CD4-positive, alpha-beta T cell treated with Interleukin-17A for 1 hour (primary cell): Measurements from ENCODE around the gene ACTL7A.

Experiments
- DNase-seq: peaks from one replicate; pipeline ENCODE4 v3.0.0-alpha.2; 2020

Gene ACTL7A

GRCh38 chr9:108851138-108851537 is 10.9 kb upstream of the ACTL7A start:
- no peak for DNase-seq

GRCh38 chr9:108852079-108852478 is 10.0 kb upstream of the ACTL7A start:
- no peak for DNase-seq

GRCh38 chr9:108854094-108854493 is 8.0 kb upstream of the ACTL7A start:
- DNase-seq = no peak

DNA sequence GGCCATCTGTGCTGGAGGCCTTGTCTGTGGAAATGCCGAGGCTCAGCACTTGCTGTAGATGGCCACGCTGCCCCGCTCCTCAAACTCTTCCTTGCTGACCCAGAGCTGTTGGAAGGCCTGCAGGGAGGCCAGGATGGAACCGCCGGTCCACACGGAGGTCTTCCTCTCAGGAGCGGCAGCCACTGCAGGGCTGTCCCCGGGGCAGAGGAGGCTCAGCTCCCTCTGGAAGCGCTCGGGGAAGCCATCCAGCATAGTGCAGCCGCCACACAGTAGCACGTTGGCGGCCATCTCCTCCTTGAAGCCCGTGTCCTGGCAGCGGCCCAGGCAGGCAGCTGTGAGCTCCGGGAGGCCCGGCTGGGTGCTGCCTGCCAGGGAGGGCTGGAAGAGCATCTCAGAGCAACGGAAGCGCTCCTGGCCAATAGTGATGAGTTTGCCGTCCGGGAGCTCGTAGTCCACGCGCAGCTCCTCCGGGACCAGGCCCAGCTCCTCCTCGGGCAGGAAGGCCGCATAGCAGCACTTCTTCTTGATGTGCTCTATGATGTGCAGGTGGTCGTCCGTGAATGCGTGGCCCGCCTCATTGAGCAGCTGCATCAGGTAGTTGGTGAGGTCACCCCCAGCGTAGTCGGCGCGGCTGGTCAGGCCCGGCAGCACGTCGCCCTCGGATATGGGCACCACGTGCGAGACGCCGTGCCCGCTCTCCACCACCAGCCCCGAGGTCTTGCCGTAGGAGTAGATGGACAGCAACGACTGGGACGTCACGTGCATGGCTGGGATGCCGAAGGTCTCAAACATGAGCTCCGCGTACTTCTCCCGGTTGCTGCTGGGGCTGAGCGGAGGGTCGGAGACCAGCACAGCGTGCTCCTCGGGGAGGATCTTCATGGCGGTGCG is 7.2 kb upstream of the ACTL7A start:
- DNase-seq = no peak

- DNase-seq = no peak
These were observed 6.6 kb upstream of the ACTL7A start for GRCh38 chr9:108855529-108855886.

DNA sequence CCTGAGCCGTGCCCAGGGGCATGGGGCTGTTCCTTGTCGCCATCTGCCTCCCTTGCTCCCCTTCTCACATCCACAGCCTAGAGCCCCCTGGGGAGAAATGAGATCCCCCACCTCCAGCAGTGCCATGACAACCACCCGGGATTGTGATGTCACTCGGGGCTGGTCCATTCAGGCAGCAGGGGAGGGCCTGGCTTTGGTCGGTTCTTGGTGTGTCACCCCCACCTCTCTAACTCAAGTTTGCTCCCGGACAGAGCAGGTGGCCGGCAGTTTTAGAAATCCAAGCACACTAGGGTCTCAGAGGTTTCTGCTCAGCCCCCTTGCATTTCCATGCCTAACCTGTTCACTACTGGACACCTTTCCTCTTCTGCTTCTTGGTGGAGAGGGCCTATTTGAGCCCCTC is 6.2 kb upstream of the ACTL7A start, which contains the start of gene ACTL7B:
Gene ACTL7B (minus strand): TSS at position 99 of the 400 bp plus-strand sequence. CDS start 56 bp downstream, at position 43.
- no peak for DNase-seq

GRCh38 chr9:108857572-108857971 is 4.5 kb upstream of the ACTL7A start:
- no peak for DNase-seq

DNA sequence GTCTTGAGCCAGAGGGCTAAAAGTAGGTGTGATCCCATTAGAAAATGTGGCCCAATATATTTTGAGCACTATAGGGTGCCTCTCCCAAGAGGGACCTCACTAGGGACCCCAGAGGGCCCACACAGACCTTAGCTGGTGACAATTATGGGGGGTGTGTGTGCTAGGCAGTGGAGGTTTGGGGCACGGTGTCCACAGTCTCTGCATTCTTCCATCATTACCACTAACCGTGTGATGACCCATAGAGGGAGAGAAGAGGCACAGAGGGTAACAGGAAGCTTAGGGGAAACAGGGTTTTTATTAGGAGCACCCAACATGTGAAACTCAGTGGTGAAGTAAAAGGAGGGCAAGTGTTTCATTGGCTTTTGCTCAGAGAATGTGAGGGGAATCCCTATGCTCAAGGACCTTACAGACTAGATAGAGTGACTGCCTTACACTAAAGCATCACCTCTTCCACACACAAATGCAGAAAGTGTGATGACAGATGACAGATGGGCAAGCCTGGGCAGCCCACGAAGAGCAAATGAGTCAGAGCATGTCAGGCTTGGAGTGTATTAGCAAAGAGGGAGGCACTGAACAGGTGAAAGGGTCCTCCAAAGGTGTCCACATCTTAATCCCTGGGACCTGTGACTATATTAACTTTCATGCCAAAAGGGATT is 2.5 kb upstream of the ACTL7A start:
- no peak for DNase-seq

GRCh38 chr9:108860354-108860753 is 1.7 kb upstream of the ACTL7A start:
- DNase-seq = no peak

- DNase-seq = no peak
These were observed 1.3 kb upstream of the ACTL7A start for GRCh38 chr9:108860764-108861163.

GRCh38 chr9:108861464-108861863 is 602 bp upstream of the ACTL7A start:
- no peak for DNase-seq

DNA sequence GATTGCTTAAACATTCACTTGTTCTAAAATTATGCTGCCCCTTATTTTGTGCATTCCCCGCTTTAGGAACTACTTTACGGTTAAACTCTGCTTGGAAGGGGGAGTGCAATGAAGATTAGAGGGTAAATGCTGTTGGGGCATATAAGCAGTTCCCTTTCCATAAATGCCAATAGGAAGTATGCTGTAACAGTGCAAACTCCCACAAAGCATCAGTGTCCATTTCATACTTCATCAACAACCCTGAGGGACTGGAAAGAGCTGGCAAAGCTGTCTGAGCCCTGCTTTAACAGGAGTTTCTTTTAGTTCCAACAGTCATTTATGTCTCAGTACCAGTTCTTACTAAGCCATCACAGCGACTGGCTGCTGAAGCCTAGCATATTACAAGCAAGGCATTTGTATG is 1.8 kb downstream of the ACTL7A start:
- DNase-seq = no peak

DNA sequence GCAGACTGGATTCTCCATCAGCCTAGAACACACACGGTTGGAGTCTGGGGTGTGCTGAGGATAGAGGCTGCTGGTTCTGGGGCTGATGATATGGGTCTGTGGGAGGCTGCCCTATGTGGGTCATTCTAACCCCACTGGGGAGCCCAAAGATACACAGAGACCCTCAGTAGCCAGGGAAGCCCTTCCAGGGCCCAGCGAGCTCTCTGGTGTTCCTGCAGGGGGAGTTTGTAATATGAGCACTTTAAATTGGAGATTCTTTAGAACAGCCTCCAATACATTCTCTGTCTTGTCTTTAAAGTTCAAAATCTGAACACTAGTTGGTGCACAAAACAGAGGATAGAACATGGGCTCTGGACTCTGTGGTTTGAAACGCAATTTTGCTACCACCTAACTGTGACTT is 2.4 kb downstream of the ACTL7A start:
- no peak for DNase-seq

DNA sequence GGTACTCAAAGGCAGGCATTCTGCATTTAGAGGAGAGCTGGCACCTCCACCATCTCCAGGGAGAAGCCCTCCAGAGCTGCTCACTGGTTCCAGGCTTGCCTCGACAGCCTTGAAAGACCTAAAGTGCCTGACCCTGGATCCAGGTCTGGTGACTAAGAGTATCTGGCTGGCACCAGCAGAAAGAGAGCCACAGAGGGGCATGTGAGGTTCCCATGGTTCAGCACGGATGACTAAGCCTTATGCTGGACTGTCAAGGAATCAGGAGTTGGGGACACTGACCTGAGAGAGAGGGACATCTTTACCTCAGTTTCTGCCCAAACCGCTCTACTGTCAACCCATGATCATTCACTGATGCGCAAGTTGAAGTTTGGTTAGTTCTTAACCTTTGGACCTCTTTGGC is 3.0 kb downstream of the ACTL7A start:
- no peak for DNase-seq

- DNase-seq = no peak
These were observed 3.9 kb downstream of the ACTL7A start for GRCh38 chr9:108866001-108866420.

DNA sequence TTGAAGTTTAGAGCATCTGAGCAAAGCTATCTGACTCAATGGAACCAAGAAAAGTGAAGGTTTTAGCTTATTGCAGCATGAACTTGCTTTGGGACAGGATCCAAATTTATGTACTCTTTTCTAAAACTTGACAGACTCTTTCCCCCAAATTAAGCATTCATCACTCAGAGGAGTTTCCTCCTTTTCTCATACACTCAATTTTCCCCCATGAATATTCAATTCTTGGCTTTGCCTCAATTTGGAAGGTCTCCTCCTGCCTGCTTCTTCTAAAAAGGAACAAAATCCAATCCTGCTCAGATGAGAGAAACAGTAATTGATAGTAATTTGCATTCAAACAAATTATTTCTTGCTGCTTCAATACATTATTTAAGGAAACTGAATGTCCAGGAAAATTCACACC is 5.0 kb downstream of the ACTL7A start:
- DNase-seq = no peak

GRCh38 chr9:108867829-108868228 is 5.8 kb downstream of the ACTL7A start:
- DNase-seq = no peak

DNA sequence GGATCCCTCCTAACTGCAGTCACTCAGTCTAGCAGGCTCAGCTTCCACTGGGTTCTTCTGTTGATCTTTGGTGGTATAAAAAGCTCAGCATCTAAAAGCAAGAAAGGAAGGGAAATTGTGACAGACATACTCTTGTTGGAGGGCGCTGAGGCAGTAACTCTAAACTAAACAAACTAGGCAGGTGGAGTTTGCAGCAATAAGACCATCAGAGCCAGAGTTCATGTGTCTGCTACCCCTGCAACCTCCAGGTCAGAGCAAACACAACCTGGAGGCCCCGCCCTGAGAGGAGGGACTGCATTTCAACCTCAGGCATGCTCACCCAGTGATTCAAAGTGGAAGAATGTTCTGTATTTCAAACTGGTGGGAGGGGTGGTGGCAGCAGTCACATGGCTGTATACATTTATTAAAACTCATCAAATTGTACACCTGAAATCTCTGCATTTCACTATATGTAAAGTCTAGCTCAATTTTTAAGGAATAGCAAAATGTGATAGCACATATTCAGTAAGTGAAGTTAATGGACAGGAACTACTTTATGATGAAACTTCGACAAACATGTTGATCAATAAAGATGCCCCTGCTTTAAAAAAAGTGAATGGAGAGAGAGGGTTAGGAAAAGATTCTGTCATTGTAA is 7.1 kb downstream of the ACTL7A start:
- no peak for DNase-seq

DNA sequence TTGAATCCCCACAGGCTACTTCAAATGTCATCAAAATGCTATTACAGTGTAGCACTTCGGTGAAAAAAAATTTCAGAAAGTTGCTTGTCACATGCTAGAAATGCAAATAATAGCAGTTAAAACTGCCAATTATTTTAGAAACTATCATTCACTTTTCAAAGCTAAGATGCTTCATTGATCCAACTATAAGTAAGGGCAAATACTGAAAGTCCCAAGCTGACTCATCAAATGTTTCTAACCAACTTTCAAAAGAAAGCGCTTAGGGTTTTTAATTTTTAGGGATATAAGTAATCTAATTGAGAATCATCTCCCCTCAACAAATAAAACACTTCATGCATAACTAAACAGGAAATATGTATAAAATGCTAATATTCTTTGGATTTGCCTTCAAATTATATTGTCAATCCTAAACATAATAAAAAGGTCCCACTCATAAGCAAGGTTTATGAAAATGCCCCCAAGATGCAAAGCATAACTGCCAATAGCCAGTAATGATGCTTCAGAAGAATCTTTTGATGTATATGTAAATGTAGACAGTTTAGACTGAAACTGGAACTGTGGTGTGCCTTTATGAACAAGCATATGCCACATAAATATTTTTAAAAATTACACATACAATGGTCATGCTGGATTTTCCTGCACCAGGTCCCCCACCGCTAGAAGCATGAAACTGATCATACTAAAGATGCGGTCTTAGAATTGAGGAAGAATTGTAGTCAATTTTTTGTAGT is 12.2 kb downstream of the ACTL7A start:
- DNase-seq = no peak

- DNase-seq = no peak
These were observed 14.4 kb downstream of the ACTL7A start for GRCh38 chr9:108876425-108876824.

- no peak for DNase-seq
These were observed 15.5 kb downstream of the ACTL7A start for GRCh38 chr9:108877524-108877923.

DNA sequence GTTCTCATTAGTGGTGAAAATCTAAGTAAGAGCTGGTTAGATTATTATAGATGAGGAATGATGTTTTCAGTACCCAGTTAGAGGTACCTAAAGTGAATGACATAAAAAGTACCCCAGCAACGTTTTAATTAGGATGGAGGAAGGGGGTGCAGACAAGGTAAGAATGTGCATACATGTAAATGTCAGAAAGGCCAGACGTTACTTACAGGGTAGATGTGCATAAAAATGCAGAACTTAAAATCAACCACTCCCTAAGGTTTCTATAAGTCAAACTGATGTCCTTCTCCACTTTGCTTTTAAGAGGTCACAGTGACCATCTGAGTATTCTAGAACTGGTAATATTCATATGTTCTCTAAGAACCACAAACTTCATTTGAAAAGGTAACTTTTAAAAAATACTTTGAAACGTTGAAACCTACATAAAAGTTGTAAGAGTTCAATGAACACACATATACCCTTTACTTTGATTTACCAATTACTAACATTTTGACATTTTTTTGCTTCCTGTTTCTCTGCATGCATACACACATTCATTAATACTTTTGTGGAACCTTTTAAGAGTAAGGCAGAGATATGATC is 18.8 kb downstream of the ACTL7A start:
- no peak for DNase-seq
